Calu3 (cell line): ENCODE results near the gene COPS7A. TPM values are rescaled to one million over a fixed set of nuclear protein-coding genes. Genes with fewer than 3 reads are reported as not detected.

Source experiments
- Bru-seq: library from RNA; stranded (reverse); fragments of 400-500 nt; gene quantifications from one replicate; lab custom pipeline; 2021; lab: Mats Ljungman, UMichigan
- BruChase-seq, 2 experiments: library from RNA; stranded (reverse); fragments of 400-500 nt; gene quantifications; one replicate each; lab custom pipeline; 2021; lab: Mats Ljungman, UMichigan
- BruUV-seq: library from RNA; stranded (reverse); fragments of 400-500 nt; replicated peaks from 2 replicates; lab custom pipeline; 2021; lab: Mats Ljungman, UMichigan
- CTCF ChIA-PET: fragments of 300-600 bp; sonication (Branson Sonifier 250); formaldehyde crosslinking; loops from one replicate; lab custom pipeline; 2022; ENCODE audit warnings: antibody characterized with exemption; lab: Charles Lee
- DNase-seq: peaks from one replicate; pipeline ENCODE4 v3.0.0; 2022
- H3K27ac Mint-ChIP-seq: one replicate; pipeline ENCODE4 v1.8.0; 2022; ENCODE audit warnings: mixed read lengths; ENCODE audit not compliant: unreplicated experiment
- H3K27me3 Mint-ChIP-seq: one replicate; pipeline ENCODE4 v1.8.0; 2022; ENCODE audit warnings: mixed read lengths; ENCODE audit not compliant: unreplicated experiment
- H3K36me3 Mint-ChIP-seq: one replicate; pipeline ENCODE4 v1.8.0; 2022; ENCODE audit warnings: mild to moderate bottlenecking, moderate library complexity, mixed read lengths; ENCODE audit not compliant: insufficient read depth, unreplicated experiment
- H3K4me1 Mint-ChIP-seq: one replicate; pipeline ENCODE4 v1.8.0; 2022; ENCODE audit warnings: mild to moderate bottlenecking, low read depth, mixed read lengths; ENCODE audit not compliant: unreplicated experiment
- H3K4me3 Mint-ChIP-seq: one replicate; pipeline ENCODE4 v1.8.0; 2022; ENCODE audit warnings: mild to moderate bottlenecking, low read depth, moderate library complexity, mixed read lengths; ENCODE audit not compliant: unreplicated experiment
- H3K9me3 Mint-ChIP-seq: one replicate; pipeline ENCODE4 v1.8.0; 2022; ENCODE audit warnings: low read depth, mixed read lengths; ENCODE audit not compliant: unreplicated experiment
- intact Hi-C: fragments of 100-400 bp; cut with micrococcal nuclease; formaldehyde crosslinking; loops from one replicate; pipeline ENCODE4 v1.10.0; 2022; ENCODE audit not compliant: unreplicated experiment
- long read RNA-seq: library from polyadenylated mRNA; stranded (forward); transcript quantifications from one replicate; pipeline ENCODE4 v2.0.0, GENCODE V29; 2022
- total RNA-seq: library from RNA; stranded (reverse); gene quantifications from 2 replicates; pipeline ENCODE4 v1.2.3, GENCODE V29; 2022
- TF ChIP-seq, protein P1 (sequence below): fragments of 200-600 bp; IDR thresholded peaks from one replicate; pipeline ENCODE4 v1.8.0; 2022; ENCODE audit warnings: antibody characterized with exemption; ENCODE audit not compliant: unreplicated experiment

Gene COPS7A, protein sequence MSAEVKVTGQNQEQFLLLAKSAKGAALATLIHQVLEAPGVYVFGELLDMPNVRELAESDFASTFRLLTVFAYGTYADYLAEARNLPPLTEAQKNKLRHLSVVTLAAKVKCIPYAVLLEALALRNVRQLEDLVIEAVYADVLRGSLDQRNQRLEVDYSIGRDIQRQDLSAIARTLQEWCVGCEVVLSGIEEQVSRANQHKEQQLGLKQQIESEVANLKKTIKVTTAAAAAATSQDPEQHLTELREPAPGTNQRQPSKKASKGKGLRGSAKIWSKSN
- total RNA-seq, result 47.3 and 55.3 TPM in 2 replicates
- Bru-seq, nascent RNA, result percentile 67 among the genes with signal in this experiment
- BruChase-seq, experiment 1, labeled RNA remaining after a 6-hour chase, result percentile 86 among the genes with signal in this experiment
- BruChase-seq, experiment 2, labeled RNA remaining after a 2-hour chase, result percentile 76 among the genes with signal in this experiment
- long read RNA-seq, transcript COPS7A-215 (8 exons, 2,127 nt), result major isoform, 61 of 133 reads
- long read RNA-seq, transcript COPS7A-201 (8 exons, 1,721 nt), result minor isoform, 8 of 133 reads
- long read RNA-seq, transcript COPS7A-204 (7 exons, 2,034 nt), result minor isoform, 10 of 133 reads
- long read RNA-seq, transcript COPS7A-210 (8 exons, 1,832 nt), result minor isoform, 16 of 133 reads
- long read RNA-seq, partial matches to known transcripts, result 9 of 133 reads
- long read RNA-seq, other reads (novel, unspliced or antisense), result 20 of 133 reads

DNA sequence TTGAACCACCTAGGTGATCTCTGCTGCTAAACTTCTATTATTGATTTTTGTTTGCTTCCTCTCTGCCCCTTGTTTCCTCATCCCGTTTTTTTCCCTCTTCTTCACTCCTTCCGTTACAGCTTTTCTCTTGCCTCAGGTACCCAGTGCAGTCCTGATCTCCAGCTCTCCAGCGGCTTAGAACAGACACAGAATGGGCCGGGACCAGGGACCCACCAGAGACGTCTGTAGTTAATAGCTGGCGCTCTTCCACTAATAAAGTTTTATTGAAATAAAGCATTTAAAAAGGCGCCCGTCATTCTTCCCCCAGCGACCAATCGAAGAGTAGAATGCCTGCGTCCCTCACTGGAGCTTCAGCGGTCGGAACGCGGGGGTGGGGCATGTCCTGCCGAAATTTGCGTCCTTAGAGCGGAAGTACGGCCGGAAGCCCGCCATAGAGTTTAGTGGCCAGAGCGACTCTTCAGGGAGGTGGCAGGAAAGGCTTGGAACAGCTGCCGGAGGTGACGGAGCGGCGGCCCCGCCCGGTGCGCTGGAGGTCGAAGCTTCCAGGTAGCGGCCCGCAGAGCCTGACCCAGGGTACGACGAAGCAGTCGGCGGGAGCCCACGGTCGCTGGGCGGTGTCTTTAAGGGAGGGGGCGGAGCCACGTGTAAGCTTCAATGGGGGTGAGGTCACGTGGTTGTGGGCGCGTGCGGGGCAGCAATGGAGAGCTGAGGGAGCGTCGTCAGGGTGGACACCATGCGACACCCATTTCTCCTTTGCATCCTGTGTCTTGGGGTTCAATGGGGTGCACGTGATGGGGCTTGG lies at the start of gene COPS7A:
COPS7A (plus strand) TSS at position 440 of the 802 bp plus-strand sequence. CDS start 611 bp downstream, outside the sequence.
- TF ChIP-seq, protein P1, sequence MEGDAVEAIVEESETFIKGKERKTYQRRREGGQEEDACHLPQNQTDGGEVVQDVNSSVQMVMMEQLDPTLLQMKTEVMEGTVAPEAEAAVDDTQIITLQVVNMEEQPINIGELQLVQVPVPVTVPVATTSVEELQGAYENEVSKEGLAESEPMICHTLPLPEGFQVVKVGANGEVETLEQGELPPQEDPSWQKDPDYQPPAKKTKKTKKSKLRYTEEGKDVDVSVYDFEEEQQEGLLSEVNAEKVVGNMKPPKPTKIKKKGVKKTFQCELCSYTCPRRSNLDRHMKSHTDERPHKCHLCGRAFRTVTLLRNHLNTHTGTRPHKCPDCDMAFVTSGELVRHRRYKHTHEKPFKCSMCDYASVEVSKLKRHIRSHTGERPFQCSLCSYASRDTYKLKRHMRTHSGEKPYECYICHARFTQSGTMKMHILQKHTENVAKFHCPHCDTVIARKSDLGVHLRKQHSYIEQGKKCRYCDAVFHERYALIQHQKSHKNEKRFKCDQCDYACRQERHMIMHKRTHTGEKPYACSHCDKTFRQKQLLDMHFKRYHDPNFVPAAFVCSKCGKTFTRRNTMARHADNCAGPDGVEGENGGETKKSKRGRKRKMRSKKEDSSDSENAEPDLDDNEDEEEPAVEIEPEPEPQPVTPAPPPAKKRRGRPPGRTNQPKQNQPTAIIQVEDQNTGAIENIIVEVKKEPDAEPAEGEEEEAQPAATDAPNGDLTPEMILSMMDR, result no peak
- peak; percentile 97 for DNase-seq
- Mint-ChIP-seq H3K27ac (peak within 1 kb of the TSS; percentile 72), H3K4me1 (peaks cover 15% of the 10 kb centered on the region), H3K27me3 (peaks cover 10% of the 10 kb centered on the region), H3K9me3 (no peaks in the 10 kb centered on the region), H3K4me3 (peak within 1 kb of the TSS; percentile 77), H3K36me3 (peaks cover 16% of the 10 kb centered on the region)
- CTCF ChIA-PET, result interaction anchor here (0.5 to 2.3 kb wide), 9 partner anchors 18 to 128 kb away, joined by 3 to 14 read pairs (median 5); partner anchors contain the start of genes MLF2, USP5 and ZNF384
- intact Hi-C loops, result loop anchor here (5.0 kb wide), 1 partner anchor 62 kb away; the partner anchor contains the start of gene ING4
- no TSS peak for BruUV-seq

DNA sequence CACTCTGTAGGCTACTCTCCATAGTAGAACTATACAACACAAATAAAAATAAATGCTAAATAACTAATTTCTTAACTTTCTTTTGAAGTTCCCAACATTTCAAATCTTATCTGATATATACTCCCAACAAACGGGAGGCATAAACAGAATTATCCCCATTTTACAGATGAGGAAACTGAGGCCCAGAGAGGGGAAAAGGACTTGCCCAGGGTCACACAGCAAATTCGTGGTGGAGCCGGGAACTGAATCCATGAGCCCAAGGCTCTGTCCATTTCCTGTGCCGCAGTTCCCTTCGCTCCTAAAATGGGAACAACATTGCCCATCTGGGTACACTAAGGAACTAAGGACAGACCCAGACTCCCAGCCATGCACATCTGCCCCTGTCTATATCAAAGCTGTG lies 46.9 kb upstream of the COPS7A start:
- TF ChIP-seq, protein P1, result no peak
- Mint-ChIP-seq H3K27me3 (no peaks in the 10 kb centered on the region), H3K36me3 (peaks cover 67% of the 10 kb centered on the region), H3K9me3 (no peaks in the 10 kb centered on the region), H3K4me1 (no peaks in the 10 kb centered on the region), H3K27ac (no peak overlapping the region), H3K4me3 (no peak overlapping the region)
- DNase-seq, result no peak
- intact Hi-C loops, result no loop called here
- CTCF ChIA-PET, result no interaction called here
- no TSS peak for BruUV-seq

DNA sequence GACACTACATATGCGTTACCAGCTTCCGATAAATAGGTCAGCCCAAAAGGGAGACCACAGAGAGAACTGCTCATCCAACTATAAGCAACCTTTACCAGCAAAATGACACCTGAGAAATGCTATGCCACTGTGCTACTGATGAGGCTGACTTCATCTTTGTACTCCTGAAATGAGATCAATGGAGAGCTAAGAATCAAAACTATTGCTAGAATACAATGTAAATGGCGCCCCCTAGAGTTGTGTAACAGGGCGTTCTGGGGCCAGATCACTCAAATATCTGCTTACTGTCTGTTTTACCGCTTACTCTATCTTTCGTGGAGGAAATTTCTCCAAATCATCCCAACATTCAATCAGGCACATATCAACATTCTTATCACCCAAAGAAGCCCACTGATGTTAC lies 39.2 kb upstream of the COPS7A start:
- no peaks in the 10 kb centered on the region for H3K27me3 Mint-ChIP-seq
- peaks cover 54% of the 10 kb centered on the region for H3K36me3 Mint-ChIP-seq
- H3K9me3 Mint-ChIP-seq, result no peaks in the 10 kb centered on the region
- intact Hi-C loops, result no loop called here
- TF ChIP-seq, protein P1, result no peak
- peak; percentile 23 for DNase-seq
- BruUV-seq, result no TSS peak
- H3K4me1 Mint-ChIP-seq, result peaks cover 25% of the 10 kb centered on the region
- no peak overlapping the region for H3K4me3 Mint-ChIP-seq
- H3K27ac Mint-ChIP-seq, result no peak overlapping the region
- CTCF ChIA-PET, result interaction anchor here (0.6 to 1.4 kb wide), 4 partner anchors 21 to 120 kb away, joined by 3 to 4 read pairs (median 3); no protein-coding TSS in a partner anchor

DNA sequence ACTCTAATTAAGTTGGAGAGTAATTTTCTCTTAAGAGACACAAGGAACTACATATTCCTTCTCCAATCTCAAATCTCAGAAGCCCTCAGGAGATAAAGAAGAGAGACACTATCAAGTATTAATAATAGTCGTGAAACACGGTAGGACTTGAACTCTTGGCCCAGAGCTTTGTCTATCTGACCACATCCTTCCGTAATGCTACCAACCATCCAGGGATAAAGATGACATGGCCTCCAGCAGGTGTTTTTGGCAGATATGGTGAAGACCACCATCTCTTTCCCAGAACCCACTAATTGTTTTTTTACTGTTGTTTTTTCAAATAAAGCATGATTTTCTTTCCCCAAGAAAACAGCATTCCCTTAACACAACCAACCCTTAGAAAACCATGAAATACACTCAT lies 38.0 kb upstream of the COPS7A start:
- intact Hi-C loops, result no loop called here
- no peak for DNase-seq
- CTCF ChIA-PET, result no interaction called here
- no peak overlapping the region for H3K27ac Mint-ChIP-seq
- no peak overlapping the region for H3K4me3 Mint-ChIP-seq
- TF ChIP-seq, protein P1, result no peak
- no peaks in the 10 kb centered on the region for H3K9me3 Mint-ChIP-seq
- H3K36me3 Mint-ChIP-seq, result peaks cover 57% of the 10 kb centered on the region
- no peaks in the 10 kb centered on the region for H3K27me3 Mint-ChIP-seq
- BruUV-seq, result no TSS peak
- peaks cover 25% of the 10 kb centered on the region for H3K4me1 Mint-ChIP-seq
